HUDEP-2 (cell line): ENCODE results near the gene CXCL8.

Experiments
- DNase-seq, 76 experiments: peaks; one replicate each; lab custom pipeline; 2025; ENCODE audit not compliant: unreplicated experiment in 76 of 76; lab: John Stamatoyannopoulos, UW

Gene CXCL8

DNA sequence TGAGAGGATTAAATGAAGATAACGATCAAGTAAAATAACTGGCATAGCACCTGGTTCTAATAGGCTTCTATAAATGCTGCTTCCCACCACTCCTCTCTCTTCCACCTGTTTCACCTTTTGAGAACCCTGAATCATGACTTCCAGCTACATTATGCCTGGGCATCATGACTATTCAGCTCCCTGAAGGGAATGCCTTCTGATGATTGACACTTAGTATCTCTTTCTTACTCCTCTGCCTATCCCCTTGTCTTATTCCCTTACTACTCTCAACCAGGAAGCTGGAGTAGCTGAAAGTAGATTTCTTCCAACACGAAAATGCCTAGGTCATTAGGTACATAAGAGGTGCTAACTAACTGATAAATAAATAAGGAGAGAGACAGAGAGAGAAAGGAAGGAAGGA, 24.7 kb upstream of the CXCL8 start:
- DNase-seq: no peak

DNA sequence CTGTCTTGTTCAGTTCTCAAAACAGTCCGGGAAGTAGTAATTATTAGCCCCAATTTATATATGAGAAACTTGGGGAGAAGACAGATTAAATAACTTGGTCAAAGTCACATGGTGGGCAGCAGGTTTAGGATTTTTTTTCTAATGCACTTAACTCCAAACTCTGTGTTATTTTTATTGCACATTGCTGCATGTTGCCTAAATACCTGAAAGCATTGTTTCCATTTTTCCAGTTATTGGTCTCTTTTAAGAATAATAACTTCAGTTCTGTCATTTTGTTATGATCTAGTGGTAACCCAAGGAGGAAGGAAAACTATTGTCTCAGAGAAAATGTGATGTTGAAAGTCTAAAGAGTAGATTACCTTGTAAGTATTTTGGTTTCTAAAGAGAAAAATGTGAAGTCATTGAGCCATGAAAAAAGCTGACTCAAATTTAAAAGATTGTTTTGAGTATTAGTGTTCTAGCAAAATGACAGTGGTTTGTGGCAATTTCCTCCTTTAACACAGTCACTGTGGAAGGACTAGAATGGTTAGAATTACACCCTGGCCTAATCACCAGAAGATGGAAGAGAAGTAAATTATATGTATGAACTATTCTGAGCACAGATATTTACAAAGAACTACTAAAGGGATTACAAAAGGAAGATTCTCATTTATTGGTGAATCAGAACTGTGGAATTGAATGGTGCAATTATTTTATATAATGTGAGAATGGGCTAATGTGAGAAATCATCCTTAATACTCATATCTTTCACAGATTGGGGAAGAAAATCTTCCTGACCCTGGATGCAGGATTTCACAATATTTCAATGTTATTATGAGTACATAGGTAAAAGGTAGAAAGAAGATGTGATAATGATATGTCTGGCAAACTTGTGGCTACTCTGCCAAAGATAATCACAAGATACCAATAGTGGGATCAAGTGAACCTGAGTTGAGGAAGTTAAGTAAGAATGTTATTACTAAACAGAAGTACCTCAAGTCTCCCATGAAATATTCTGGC, 21.7 kb upstream of the CXCL8 start:
- DNase-seq: no peak

DNA sequence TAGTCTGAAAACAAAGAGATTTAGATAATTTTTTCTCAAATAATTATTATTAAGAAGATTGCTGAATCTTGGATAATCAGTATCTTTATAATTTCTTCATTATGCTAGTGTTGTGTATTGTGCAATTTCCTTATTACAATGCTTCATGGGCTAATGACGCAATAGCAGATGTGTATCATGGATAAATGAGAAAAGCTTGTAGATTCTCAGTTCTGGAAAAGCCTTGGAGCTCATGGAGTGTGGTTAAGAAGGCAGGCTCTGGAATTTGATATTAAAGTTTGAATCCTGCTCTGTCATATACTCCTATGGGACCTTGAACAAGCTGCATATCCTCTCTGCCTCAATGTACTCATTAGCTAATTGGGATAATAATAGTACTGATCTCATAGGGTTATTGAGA, 18.9 kb upstream of the CXCL8 start:
- DNase-seq: no peak

DNA sequence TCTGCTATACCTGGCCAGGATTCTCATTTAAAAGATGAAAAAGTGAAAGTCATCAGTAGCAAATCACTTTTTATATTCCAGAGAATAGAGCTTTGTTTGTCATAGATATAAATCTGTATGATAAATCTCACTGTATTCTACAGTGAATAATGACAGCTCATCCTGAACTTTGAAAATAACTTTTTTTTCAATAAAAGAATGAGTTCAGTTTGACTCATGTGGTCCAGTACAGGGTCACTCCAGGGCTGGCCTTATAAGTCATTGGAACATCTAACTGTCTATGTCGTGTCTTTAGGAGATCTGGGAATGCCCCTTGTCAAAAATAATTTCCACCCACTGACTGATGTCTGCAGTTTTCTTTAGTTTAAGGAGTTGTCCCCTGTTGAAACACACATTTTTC, 18.5 kb upstream of the CXCL8 start:
- no peak for DNase-seq

DNA sequence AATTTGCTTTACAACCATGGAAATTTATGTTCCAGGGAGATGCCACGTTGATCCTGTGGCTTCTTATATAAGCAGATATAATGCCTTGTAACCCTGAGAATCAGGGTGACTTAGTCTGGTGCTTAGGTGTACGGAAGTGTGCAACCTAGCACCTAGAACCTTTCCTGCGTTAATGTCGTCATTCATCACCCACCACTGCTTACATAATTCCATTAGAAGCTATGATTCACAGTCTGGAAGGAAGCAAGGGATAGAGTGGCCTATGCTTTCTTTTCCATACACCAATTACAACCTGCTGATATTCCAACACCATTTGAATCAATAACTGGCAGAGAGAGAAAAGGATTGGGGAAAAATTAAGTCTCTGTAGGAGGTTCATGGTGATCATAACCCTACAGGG, 17.3 kb upstream of the CXCL8 start:
- DNase-seq: no peak

DNA sequence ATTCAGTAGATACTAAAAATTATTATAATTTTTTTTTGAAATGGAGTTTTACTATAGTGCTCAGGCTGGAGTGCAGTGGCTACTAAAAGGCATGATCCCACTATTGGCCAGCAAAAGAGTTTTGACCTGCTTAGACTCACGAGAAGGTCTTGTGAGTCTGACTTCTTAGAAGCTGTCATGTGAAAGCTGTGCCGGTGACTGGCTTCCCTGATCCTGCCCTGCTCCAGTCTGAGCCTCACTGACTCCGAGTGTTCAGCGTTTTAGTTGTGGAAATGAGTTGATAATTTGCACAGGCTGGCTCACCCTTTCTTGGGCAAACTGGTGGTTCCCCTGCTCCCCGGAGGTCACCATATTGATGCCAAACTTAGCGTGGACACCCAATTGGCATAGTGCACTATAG, 16.4 kb upstream of the CXCL8 start:
- DNase-seq: no peak

DNA sequence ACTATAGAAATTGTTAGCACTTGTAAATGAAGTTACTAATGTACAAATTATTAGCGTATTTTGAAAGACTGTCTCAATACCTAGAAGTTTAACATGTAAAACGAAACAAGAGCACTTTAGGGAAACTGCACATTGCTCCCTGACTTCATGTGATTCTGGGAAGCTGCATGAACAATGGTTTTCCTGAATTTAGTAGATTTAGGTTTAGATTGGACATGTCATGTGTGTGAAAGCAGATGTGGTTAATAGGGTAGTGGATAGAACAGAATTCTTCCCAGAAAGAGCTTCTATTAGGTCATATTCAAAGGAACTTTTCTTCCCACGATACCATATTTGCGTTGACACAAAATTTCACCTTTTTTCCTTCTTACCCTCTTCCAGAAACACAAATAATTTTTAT, 14.9 kb upstream of the CXCL8 start:
- DNase-seq: no peak

DNA sequence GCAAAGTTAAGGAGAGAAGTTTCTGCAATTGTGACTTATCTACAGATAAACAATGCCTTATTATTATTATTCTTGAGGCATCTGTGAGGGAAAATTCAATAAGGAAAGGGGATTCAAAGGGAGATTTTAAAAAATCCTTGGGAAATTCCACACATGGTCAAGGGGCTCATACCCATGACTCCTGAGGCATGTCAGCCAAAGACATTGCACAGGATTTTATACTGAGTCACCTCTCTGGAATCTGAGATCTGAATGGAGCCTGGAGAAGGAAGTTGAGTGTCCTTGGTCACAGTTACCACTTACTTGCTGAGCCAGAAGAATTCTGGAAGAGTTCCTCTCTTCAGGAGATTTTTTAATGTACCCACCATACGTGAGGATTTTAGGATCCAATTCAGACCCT, 14.4 kb upstream of the CXCL8 start:
- no peak for DNase-seq

DNA sequence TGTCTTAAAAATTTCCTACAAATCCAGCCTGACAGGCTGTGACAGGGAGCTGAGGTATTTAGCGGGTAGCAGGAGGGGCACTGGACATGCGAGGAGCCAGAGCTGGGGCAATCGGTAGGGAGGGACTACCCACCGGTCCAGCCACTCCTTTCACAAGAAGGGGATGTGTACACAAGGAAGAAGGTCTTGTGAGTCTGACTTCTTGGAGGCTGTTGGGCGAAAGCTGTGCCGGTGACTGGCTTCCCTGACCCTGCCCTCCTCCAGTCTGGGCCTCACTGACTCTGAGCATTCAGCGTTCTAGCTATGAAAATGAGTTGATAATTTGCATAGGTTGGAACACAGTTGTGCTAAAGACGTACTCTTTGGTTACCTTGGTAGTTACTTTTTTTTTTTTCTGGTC, 12.7 kb upstream of the CXCL8 start:
- no peak for DNase-seq

DNA sequence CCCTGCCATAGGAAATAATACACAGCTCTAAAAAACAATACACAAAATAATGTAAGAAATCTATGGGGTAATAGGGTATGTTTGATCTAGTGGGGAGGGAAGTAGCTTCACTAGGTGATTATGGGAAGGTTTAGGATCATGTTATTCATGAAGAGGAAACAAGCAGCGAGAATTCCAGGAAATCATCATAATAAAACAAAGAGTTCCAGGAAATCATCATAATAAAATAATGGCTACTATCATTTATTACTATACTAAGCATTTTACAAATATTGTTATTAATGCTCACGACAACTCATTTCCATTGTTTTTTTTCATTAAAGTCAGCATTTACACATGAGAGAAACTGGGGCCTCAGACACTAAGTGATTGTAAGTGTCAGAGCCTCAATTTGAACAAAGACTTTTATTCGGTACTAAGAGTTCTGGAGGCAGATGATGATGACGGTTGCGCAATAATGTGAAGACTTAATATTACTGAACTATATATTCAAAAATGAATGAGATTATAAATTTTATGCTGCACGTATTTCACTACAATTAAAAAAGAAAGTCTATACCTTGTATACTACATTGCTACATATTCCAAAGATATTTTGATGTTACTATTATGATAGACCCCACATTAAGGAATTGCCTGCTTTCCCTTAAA, 12.2 kb upstream of the CXCL8 start:
- no peak for DNase-seq

DNA sequence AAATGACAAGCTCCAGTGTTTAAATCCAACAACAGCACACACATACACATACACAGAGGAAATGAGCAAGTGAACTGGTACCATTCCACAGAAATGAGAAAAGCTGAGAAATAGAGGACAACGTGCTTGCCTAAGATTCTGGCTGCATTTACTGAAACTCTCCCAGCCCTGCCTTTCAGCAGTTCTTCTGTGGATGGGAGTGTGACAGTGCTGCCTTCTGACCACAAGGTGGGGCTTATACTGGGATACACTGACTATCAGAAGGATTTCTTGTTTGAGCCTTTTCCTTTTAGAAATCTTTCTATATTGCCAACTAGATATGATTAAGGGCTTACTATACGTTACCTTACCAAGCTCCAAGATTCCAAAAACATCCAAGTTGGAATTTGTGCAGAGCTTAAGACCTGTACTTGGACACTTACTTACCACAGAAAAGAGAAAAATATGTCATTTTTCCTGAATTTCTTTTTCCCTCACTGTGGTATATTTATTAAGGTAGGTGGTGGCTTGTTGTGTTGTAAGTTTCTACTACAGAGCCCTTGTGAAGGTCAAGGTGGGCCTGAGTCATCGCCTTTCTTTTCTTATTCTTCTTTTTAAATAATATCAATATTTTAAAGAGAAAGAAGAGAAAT, 10.7 kb upstream of the CXCL8 start:
- peak in 28 of 76 experiments; percentile 0 to 45 (median 16) for DNase-seq

DNA sequence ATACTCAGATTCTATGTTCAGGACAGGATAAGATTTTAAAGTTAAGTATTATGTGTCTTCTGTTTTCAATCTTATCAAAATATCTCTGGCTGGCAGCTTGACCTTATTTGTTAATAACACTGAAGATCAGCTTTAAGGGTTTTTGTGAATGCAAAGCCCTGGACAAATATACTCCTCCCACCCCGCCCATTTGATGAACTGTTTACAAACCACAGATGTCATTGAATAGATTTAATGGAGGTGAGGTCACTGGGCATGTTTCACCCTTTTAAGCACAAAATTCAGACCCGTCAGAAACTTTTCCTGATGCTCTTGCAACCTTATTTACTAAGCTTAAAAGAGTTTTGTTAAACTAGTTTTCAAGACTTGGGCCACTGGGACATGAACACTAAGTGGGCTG, 10.1 kb upstream of the CXCL8 start:
- no peak for DNase-seq

DNA sequence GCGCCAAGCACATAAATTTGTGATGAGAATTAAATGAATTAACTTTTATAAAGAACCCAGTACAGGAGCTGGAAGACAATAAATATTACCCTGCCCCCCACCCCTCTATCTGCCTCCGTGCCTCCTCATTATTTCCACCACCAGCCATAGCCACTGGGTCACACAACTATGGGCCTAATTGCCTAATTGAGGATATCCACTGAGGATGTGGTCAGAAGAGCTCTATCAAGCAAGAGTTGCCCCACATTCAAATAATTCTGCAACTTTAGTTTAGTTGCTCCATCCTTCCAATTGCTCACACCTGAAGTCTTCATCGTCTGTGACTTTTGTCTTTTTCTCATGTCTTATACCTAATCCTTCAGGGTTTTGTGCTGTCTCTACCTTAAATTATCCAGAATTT, 9.5 kb upstream of the CXCL8 start:
- no peak for DNase-seq

DNA sequence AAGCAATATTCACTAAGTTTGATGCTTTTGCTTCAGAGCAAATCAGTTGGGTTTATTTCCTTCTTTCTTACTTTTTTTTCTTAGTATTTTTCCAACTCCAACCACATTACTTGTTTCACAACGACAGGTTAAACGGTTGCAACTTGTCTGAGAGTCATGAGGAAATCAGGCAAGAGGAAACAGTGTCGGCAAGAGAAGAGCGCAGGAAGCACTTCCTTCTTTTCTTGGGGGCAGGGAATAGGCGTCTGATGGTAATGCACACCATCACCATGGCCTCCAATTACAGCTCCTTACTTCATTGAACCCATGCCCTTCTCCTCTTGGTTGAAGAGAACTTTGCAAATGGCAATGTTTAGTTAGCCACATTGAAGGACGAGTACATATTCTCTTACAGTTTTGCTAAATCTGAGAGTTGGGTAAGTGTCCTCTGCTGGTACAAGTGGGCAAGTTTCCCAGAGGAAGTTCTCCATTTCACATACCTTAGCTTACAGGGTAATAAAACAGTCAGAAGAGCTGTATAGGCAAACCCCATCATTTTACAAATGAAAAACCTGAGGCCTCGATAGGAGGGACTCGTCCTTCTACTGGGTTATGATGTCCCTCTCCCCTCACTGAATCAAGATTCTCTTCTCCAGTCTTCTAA, 8.3 kb upstream of the CXCL8 start:
- DNase-seq: no peak

DNA sequence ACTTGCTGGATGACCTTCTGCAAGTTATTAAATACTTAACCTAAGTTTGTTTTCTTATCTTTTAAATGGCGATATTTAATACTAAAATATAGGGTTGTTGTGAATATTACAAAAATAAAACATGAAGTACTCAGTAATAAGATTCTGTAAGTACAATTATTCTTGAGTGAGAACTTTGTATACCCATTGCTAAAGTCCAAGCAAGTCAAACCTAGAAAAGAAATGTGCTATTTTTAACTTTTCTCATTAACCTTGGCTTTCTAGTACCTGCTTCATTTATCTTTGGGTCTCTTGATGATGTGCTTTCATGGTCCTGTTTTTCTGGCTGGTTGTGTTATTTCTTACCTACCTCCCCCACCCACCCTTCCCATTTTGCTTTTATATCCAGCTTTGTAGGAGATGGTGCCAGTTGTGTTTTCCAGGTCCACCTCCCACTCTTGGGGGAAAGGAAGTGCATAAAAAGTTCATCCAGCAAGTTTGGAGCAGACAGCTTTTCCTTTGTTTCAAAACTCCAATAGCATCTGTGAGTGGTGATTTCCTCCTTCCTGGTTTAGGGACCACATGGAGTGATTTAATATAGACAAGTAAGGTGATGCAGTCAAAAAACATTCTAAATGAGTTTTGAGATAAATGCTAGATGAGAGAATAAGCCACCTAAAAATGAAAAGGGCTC, 7.5 kb upstream of the CXCL8 start:
- DNase-seq: no peak

DNA sequence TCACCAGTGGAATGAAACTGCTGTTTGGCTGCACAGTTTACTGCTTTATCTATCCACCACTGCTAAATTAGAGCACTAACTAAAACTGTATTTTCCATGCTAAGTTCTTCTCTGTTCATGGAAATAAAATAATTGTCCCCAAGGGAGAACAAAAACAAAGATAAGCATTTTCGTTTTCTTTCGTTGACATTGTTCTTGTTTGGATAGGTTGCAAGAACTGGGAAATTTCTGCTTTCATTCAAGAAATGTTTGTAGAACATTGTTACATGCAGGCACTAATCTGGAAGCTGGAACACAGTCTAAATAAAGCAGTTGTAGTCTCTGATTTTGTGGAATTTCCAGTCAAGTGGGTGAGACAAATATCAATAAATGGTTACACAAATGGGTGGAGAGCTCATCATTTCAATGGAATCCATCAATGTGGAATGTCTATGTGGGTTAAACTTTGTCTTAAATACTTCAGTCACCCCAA, 5.8 kb upstream of the CXCL8 start:
- DNase-seq: no peak

DNA sequence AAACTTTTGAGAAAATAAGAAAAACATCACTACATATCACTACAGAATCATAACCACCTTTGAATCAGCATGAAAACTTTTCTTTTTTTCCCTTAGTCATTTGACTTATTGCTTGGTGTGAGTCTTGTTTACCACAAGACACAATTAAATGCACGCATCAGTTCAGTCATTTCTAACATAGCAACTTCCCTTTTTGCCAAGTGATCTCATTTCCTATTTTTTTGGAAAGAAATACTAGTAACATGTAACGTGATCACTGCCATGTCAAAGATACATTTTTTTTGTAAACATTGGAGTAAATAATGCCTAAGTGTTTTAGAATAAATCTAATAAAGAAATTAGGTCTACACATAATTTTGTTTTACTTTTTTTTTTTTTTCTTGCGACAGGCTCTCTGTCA, 5.1 kb upstream of the CXCL8 start:
- no peak for DNase-seq

DNA sequence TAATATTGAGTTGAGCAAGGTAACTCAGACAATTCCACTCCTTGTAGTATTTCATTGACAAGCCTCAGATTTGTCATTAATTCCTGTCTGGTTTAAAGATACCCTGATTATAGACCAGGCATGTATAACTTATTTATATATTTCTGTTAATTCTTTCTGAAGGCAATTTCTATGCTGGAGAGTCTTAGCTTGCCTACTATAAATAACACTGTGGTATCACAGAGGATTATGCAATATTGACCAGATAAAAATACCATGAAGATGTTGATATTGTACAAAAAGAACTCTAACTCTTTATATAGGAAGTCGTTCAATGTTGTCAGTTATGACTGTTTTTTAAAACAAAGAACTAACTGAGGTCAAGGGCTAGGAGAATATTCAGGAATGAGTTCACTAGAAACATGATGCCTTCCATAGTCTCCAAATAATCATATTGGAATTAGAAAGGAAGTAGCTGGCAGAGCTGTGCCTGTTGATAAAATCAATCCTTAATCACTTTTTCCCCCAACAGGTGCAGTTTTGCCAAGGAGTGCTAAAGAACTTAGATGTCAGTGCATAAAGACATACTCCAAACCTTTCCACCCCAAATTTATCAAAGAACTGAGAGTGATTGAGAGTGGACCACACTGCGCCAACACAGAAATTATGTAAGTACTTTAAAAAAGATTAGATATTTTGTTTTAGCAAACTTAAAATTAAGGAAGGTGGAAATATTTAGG, 821 bp downstream of the CXCL8 start:
- DNase-seq: no peak

DNA sequence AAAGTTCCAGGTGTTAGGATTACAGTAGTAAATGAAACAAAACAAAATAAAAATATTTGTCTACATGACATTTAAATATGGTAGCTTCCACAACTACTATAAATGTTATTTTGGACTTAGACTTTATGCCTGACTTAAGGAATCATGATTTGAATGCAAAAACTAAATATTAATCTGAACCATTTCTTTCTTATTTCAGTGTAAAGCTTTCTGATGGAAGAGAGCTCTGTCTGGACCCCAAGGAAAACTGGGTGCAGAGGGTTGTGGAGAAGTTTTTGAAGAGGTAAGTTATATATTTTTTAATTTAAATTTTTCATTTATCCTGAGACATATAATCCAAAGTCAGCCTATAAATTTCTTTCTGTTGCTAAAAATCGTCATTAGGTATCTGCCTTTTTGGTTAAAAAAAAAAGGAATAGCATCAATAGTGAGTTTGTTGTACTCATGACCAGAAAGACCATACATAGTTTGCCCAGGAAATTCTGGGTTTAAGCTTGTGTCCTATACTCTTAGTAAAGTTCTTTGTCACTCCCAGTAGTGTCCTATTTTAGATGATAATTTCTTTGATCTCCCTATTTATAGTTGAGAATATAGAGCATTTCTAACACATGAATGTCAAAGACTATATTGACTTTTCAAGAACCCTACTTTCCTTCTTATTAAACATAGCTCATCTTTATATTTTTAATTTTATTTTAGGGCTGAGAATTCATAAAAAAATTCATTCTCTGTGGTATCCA, 1.6 kb downstream of the CXCL8 start:
- DNase-seq: no peak
